Activated CD4-positive, alpha-beta memory T cell treated with anti-CD3 and anti-CD28 coated beads, Interleukin-2, amount 10 ng/mL, durations not matched to agents 7 days and 5 days (primary cell): ENCODE data around the gene MINDY1. TPM values are rescaled to one million over a fixed set of nuclear protein-coding genes. Genes with fewer than 3 reads are reported as not detected.

Experiments
- CTCF ChIA-PET: fragments of 350-600 bp; sonication (Branson Sonifier 250); formaldehyde crosslinking; loops from one replicate; lab custom pipeline; 2021; ENCODE audit warnings: antibody characterized with exemption, inconsistent platforms; lab: Charles Lee
- POLR2A ChIA-PET: fragments of 350-600 bp; sonication (Branson Sonifier 250); formaldehyde crosslinking; loops from one replicate; lab custom pipeline; 2021; ENCODE audit warnings: antibody characterized with exemption; lab: Charles Lee
- DNase-seq: peaks from one replicate; pipeline ENCODE4 v3.0.0-alpha.2; 2020
- H3K27ac Mint-ChIP-seq: one replicate; pipeline ENCODE4 v1.8.0; 2021; ENCODE audit warnings: mild to moderate bottlenecking, mixed read lengths
- H3K27me3 Mint-ChIP-seq: one replicate; pipeline ENCODE4 v1.8.0; 2021; ENCODE audit warnings: mixed read lengths
- H3K36me3 Mint-ChIP-seq: one replicate; pipeline ENCODE4 v1.8.0; 2021; ENCODE audit warnings: low read depth, mixed read lengths
- H3K4me1 Mint-ChIP-seq: one replicate; pipeline ENCODE4 v1.8.0; 2021; ENCODE audit warnings: mixed read lengths
- H3K4me3 Mint-ChIP-seq: one replicate; pipeline ENCODE4 v1.8.0; 2021; ENCODE audit warnings: mild to moderate bottlenecking, mixed read lengths
- H3K9me3 Mint-ChIP-seq: one replicate; pipeline ENCODE4 v1.8.0; 2021; ENCODE audit warnings: mixed read lengths
- total RNA-seq, 2 experiments: library from RNA; stranded (reverse); gene quantifications; one replicate each; pipeline ENCODE4 v1.2.3, GENCODE V29; 2021

The MINDY1 gene
- total RNA-seq, 2 experiments from 2014 or later, result 19.9 to 20.5 TPM

GRCh38 chr1:150954708-150955107 is 52.0 kb downstream of the MINDY1 start:
- Mint-ChIP-seq H3K27ac (no peak overlapping the region), H3K9me3 (no peaks in the 10 kb centered on the region), H3K36me3 (peaks cover 60% of the 10 kb centered on the region), H3K4me3 (no peak overlapping the region), H3K4me1 (peaks cover 6% of the 10 kb centered on the region), H3K27me3 (no peaks in the 10 kb centered on the region)
- ChIA-PET CTCF (no interaction called here), POLR2A (no interaction called here)
- DNase-seq, result no peak

Other genes starting within 250 kb of the MINDY1 start
- gene CTSS, start 241.1 kb downstream of the MINDY1 start, total RNA-seq, result 100 to 1,000 TPM; 123 to 127 TPM
- gene CTSK, start 198.6 kb downstream of the MINDY1 start, total RNA-seq, result 1 to 10 TPM; 5.3 to 5.4 TPM
- 10 to 100 TPM; 39.8 TPM for gene ARNT, start 130.3 kb downstream of the MINDY1 start, total RNA-seq
- gene CTXND2, start 119.8 kb downstream of the MINDY1 start, total RNA-seq, result not detected
- gene SETDB1, start 80.5 kb downstream of the MINDY1 start, total RNA-seq, result 10 to 100 TPM; 49.5 to 51.5 TPM
- 100 to 1,000 TPM; 177 to 181 TPM for gene CERS2, start 32.1 kb downstream of the MINDY1 start, total RNA-seq
- not detected for gene ANXA9, start 24.6 kb downstream of the MINDY1 start, total RNA-seq
- 10 to 100 TPM; 13.8 to 16.6 TPM for gene PRUNE1, start 1.5 kb upstream of the MINDY1 start, total RNA-seq
- gene BNIPL, start 29.7 kb upstream of the MINDY1 start, total RNA-seq, result 1 to 10 TPM in 1 of 2 experiments, under 1 TPM in 1; 0.98 to 1.2 TPM
- 1 to 10 TPM; 1.2 to 1.7 TPM for gene C1orf56, start 40.8 kb upstream of the MINDY1 start, total RNA-seq
- 100 to 1,000 TPM; 345 to 347 TPM for gene CDC42SE1, start 52.7 kb upstream of the MINDY1 start, total RNA-seq
- 1 to 10 TPM; 3.2 to 3.4 TPM for gene MLLT11, start 53.5 kb upstream of the MINDY1 start, total RNA-seq
- 10 to 100 TPM; 24.5 to 25.9 TPM for gene GABPB2, start 63.9 kb upstream of the MINDY1 start, total RNA-seq
- 1 to 10 TPM; 1.8 to 2.3 TPM for gene SEMA6C, start 139.7 kb upstream of the MINDY1 start, total RNA-seq
- gene TNFAIP8L2, start 149.7 kb upstream of the MINDY1 start, total RNA-seq, result 10 to 100 TPM; 31.2 to 32.0 TPM
- gene LYSMD1, start 159.0 kb upstream of the MINDY1 start, total RNA-seq, result 1 to 10 TPM; 2.0 to 2.1 TPM
- gene SCNM1, start 159.2 kb upstream of the MINDY1 start, total RNA-seq, result 10 to 100 TPM; 63.5 to 67.9 TPM
- gene TMOD4, start 169.1 kb upstream of the MINDY1 start, total RNA-seq, result 1 to 10 TPM; 1.5 to 1.9 TPM
- 10 to 100 TPM; 76.1 to 78.8 TPM for gene VPS72, start 183.3 kb upstream of the MINDY1 start, total RNA-seq
- gene PIP5K1A, start 191.7 kb upstream of the MINDY1 start, total RNA-seq, result 10 to 100 TPM; 53.9 to 61.1 TPM
- gene PSMD4, start 247.8 kb upstream of the MINDY1 start, total RNA-seq, result 100 to 1,000 TPM; 178 to 188 TPM